ENCODE measurements around the gene MPDU1. TPM values are rescaled to one million over a fixed set of nuclear protein-coding genes. Genes with fewer than 3 reads are reported as not detected.
A peak's percentile ranks its signal among the peaks of the same experiment; 100 is the strongest.

MPDU1 gene
- total and polyA plus RNA-seq, 2 of the 13 experiments (the other 11 are each of a cell fraction or from before 2014, with no cell fraction given), result 112 to 167 TPM

DNA sequence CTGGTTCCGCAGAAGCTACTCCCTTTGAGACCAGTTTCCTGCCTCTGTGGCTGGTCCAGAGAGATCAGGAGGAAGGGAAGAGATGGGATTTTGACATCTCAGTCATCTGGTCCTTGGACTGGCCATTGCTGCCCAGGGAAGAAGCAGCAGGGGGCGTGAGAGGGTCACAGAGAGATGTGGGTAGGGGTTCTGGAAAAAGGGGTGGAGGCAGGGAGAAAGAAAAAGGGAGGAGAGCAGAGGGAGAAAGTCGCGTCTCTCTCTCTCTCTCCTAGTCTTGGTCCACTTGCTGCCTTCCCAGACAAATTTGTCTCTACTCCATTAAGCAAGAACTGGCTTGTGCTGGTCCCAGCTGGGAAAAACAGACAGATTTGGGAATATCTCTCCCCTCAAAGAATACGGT is 50.7 kb downstream of the MPDU1 start:
- H3K27me3 ChIP-seq (ENCODE audit: control insufficient read depth in 1 of 2, insufficient read depth in 2 of 2, low read length in 2 of 2), result no peaks in the 10 kb centered on the region; a peak in 1 of 5 replicates
- in situ Hi-C loops (cut with HindIII; ENCODE audit: extremely low pct_ligation_motif_present, low pct_unique_long_range_greater_than_20kb) (loop anchor here (5.0 kb wide), 2 partner anchors 53 to 83 kb away; partner anchors contain the start of genes DNAH2, TP53 and WRAP53), intact Hi-C loops (cut with micrococcal nuclease; ENCODE audit: unreplicated experiment) (loop anchor here (5.0 kb wide), 2 partner anchors 38 to 53 kb away; partner anchors contain the start of genes TP53 and WRAP53)
- H3K9ac ChIP-seq (ENCODE audit: insufficient read depth, low read depth, low read length), result no peak overlapping the region
- no peaks in the 10 kb centered on the region for H3K79me2 ChIP-seq (ENCODE audit: insufficient read depth, low read length)
- H3K4me1 ChIP-seq (ENCODE audit: insufficient read depth, low read length), result peaks cover 42% of the 10 kb centered on the region
- BruUV-seq (replicated peaks), result no TSS peak
- H3K9me3 ChIP-seq (ENCODE audit: low read length), result no peaks in the 10 kb centered on the region
- TF ChIP-seq, protein P1, sequence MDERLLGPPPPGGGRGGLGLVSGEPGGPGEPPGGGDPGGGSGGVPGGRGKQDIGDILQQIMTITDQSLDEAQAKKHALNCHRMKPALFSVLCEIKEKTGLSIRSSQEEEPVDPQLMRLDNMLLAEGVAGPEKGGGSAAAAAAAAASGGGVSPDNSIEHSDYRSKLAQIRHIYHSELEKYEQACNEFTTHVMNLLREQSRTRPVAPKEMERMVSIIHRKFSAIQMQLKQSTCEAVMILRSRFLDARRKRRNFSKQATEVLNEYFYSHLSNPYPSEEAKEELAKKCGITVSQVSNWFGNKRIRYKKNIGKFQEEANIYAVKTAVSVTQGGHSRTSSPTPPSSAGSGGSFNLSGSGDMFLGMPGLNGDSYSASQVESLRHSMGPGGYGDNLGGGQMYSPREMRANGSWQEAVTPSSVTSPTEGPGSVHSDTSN (CRISPR knock-in tag; IDR thresholded peaks at IDR 0.05), result no peak
- peak; percentile 49; the same call in 1 of the 2 replicates for TF ChIP-seq THAP11 (CRISPR knock-in tag; IDR thresholded peaks at IDR 0.05)
- peak; percentile 60 for TF ChIP-seq RAD21 (CRISPR knock-in tag; IDR thresholded peaks at IDR 0.05)
- TF ChIP-seq SMC3 (IDR thresholded peaks at IDR 0.05; ENCODE audit: low read length), result peak; percentile 77
- TF ChIP-seq, protein P2, sequence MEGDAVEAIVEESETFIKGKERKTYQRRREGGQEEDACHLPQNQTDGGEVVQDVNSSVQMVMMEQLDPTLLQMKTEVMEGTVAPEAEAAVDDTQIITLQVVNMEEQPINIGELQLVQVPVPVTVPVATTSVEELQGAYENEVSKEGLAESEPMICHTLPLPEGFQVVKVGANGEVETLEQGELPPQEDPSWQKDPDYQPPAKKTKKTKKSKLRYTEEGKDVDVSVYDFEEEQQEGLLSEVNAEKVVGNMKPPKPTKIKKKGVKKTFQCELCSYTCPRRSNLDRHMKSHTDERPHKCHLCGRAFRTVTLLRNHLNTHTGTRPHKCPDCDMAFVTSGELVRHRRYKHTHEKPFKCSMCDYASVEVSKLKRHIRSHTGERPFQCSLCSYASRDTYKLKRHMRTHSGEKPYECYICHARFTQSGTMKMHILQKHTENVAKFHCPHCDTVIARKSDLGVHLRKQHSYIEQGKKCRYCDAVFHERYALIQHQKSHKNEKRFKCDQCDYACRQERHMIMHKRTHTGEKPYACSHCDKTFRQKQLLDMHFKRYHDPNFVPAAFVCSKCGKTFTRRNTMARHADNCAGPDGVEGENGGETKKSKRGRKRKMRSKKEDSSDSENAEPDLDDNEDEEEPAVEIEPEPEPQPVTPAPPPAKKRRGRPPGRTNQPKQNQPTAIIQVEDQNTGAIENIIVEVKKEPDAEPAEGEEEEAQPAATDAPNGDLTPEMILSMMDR (CRISPR knock-in tag; IDR thresholded peaks at IDR 0.05), result peak; percentile 83
- TF ChIP-seq PPARG (CRISPR knock-in tag; conservative IDR thresholded peaks at IDR 0.05), result no peak
- no peak for TF ChIP-seq SOX5 (CRISPR knock-in tag; IDR thresholded peaks at IDR 0.05; ENCODE audit: borderline replicate concordance)
- TF ChIP-seq SAP130 (CRISPR knock-in tag; IDR thresholded peaks at IDR 0.05; ENCODE audit: low read depth), result 0 out of 2 replicates have a peak, but pooled peaks have one; percentile 11
- TF ChIP-seq ZNF644 (CRISPR knock-in tag; IDR thresholded peaks at IDR 0.05; ENCODE audit: low read depth), result 0 out of 2 replicates have a peak, but pooled peaks have one; percentile 34
- TF ChIP-seq ZNF773 (CRISPR knock-in tag; IDR thresholded peaks at IDR 0.05; ENCODE audit: borderline replicate concordance), result no peak
- peak; percentile 68 for TF ChIP-seq STAG1 (CRISPR knock-in tag; IDR thresholded peaks at IDR 0.05)
- H2AFZ ChIP-seq (ENCODE audit: low read length), result no peak overlapping the region
- H3K36me3 ChIP-seq (replicated peaks in 1 of 2; ENCODE audit: control insufficient read depth in 1 of 2, insufficient read depth in 2 of 2, low read length in 2 of 2), result no peaks in the 10 kb centered on the region
- H3K4me3 ChIP-seq (replicated peaks in 1 of 3; ENCODE audit: insufficient read depth in 1 of 3, low read depth in 2 of 3, low read length in 3 of 3), result no peak overlapping the region
- 56% methylated on average over 5 of the region's 5 CpGs for WGBS (ENCODE audit: low lambda C conversion rate)
- ATAC-seq (peak; percentile 17), DNase-seq (ENCODE audit: low spot score) (no peak), FAIRE-seq (no peak)
- no peak overlapping the region for H3K27ac ChIP-seq (ENCODE audit: extremely low read length, insufficient read depth, low read length)
- POLR2A ChIA-PET, result interaction anchor here (1.4 kb wide), 1 partner anchor 53 kb away, joined by 3 read pairs; the partner anchor contains the start of gene TP53
- H4K20me1 ChIP-seq (ENCODE audit: insufficient read depth, low read length), result no peaks in the 10 kb centered on the region
- CTCF ChIA-PET (ENCODE audit: low intra/inter-chr PET ratio, low total read pairs), result interaction anchor here (0.5 to 2.5 kb wide), 3 partner anchors 32 to 53 kb away, joined by 3 to 12 read pairs (median 10); partner anchors contain the start of genes TP53 and WRAP53
- no peak overlapping the region for H3K4me2 ChIP-seq (ENCODE audit: low read depth, low read length)

Data from HepG2 (cell line).